ENCODE measurements around the gene IRF2BP1. TPM values are rescaled to one million over a fixed set of nuclear protein-coding genes. Genes with fewer than 3 reads are reported as not detected.

Gene IRF2BP1
- total RNA-seq, 1 experiment from 2014 or later, result 29.7 TPM

DNA sequence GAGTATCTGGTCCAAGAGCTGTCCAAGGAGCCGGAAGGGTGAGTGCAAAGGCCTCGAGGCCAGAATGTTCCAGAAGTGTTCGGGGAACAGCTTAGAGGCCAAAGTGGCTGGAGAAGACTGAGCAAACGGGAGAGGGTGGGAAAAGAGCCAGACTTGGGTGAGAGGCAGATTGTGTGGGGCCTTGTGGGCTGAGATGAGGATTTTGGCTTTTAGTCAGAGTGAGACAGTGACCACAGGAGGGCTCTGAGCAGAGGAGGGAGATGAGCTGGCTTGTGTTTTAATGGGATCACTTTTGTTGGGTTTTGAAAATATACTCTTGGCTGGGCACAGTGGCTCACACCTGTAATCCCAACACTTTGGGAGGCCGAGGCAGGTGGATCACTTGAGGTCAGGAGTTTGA is 23.0 kb upstream of the IRF2BP1 start:
- no peak for TF ChIP-seq EZH2 (IDR thresholded peaks at IDR 0.05; ENCODE audit: borderline replicate concordance, low read depth, low read length, poor library complexity, severe bottlenecking)
- TF ChIP-seq, protein P1, sequence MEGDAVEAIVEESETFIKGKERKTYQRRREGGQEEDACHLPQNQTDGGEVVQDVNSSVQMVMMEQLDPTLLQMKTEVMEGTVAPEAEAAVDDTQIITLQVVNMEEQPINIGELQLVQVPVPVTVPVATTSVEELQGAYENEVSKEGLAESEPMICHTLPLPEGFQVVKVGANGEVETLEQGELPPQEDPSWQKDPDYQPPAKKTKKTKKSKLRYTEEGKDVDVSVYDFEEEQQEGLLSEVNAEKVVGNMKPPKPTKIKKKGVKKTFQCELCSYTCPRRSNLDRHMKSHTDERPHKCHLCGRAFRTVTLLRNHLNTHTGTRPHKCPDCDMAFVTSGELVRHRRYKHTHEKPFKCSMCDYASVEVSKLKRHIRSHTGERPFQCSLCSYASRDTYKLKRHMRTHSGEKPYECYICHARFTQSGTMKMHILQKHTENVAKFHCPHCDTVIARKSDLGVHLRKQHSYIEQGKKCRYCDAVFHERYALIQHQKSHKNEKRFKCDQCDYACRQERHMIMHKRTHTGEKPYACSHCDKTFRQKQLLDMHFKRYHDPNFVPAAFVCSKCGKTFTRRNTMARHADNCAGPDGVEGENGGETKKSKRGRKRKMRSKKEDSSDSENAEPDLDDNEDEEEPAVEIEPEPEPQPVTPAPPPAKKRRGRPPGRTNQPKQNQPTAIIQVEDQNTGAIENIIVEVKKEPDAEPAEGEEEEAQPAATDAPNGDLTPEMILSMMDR (conservative IDR thresholded peaks at IDR 0.05; ENCODE audit: low read depth, low read length), result no peak
- ChIA-PET POLR2A (ENCODE audit: low non-redundant PET) (no interaction called here), CTCF (no interaction called here)
- Histone ChIP-seq H3K9me3 (ENCODE audit: low read depth, low read length, poor library complexity, severe bottlenecking) (no peaks in the 10 kb centered on the region), H3K4me3 (ENCODE audit: low read depth, low read length, poor library complexity, severe bottlenecking) (no peak overlapping the region), H3K4me1 (ENCODE audit: insufficient read depth, low read length, poor library complexity, severe bottlenecking) (no peaks in the 10 kb centered on the region), H3K27me3 (replicated peaks; ENCODE audit: insufficient read depth, low read depth, low read length, poor library complexity) (no peaks in the 10 kb centered on the region), H3K36me3 (ENCODE audit: insufficient read depth, low read length, poor library complexity, severe bottlenecking) (no peaks in the 10 kb centered on the region), H3K27ac (ENCODE audit: low read depth, low read length, poor library complexity, severe bottlenecking) (no peak overlapping the region)
- no peak for DNase-seq (ENCODE audit: low spot score)
- intact Hi-C loops (cut with micrococcal nuclease; ENCODE audit: unreplicated experiment), result no loop called here
- BruUV-seq (replicated peaks), result no TSS peak

DNA sequence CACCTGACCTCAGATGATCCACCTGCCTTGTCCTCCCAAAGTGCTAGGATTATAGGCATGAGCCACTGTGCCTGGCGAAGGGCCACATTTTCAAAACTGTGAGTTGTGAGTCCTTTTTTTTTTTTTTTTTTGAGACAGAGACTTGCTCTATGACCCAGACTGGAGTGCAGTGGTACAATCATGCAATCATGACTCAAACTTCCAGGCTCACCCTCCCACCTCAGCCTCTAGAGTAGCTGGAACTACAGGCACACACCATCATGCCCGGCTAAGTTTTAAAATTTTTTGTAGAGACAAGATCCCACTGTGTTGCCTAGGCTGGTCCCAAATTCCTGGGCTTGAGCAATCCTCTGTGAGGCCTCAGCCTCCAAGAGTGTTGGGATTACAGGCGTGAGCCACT is 20.3 kb upstream of the IRF2BP1 start:
- BruUV-seq (replicated peaks), result no TSS peak
- CTCF ChIA-PET, result no interaction called here

DNA sequence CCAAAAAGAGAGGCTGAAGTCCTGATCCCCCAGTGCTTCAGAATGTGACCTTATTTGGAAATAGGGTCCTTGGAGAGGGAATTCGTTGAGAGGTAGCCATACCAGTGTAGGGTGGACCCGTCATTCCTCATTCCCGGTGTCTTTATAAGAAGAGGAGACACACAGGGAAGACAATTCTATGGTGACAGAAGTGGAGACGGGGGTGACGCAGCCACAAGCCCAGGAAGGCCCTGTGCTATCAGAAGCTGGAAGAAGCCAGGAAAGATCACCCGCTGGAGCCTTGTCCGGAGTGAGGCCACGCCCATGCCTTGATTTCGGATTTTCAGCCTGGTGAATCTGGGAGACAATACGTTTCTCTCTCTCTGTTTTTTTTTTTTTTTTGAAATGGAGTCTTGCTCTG is 19.1 kb upstream of the IRF2BP1 start:
- BruUV-seq (replicated peaks), result no TSS peak
- Histone ChIP-seq H3K4me1 (ENCODE audit: insufficient read depth, low read length, poor library complexity, severe bottlenecking) (peaks cover 3% of the 10 kb centered on the region), H3K27me3 (replicated peaks; ENCODE audit: insufficient read depth, low read depth, low read length, poor library complexity) (no peaks in the 10 kb centered on the region), H3K9me3 (ENCODE audit: low read depth, low read length, poor library complexity, severe bottlenecking) (no peaks in the 10 kb centered on the region), H3K4me3 (ENCODE audit: low read depth, low read length, poor library complexity, severe bottlenecking) (no peak overlapping the region), H3K36me3 (ENCODE audit: insufficient read depth, low read length, poor library complexity, severe bottlenecking) (no peaks in the 10 kb centered on the region), H3K27ac (ENCODE audit: low read depth, low read length, poor library complexity, severe bottlenecking) (no peak overlapping the region)
- POLR2A ChIA-PET (ENCODE audit: low non-redundant PET), result no interaction called here
- CTCF ChIA-PET, result interaction anchor here (0.7 kb wide), 1 partner anchor 420 kb away, joined by 8 read pairs; no protein-coding TSS in a partner anchor
- intact Hi-C loops (cut with micrococcal nuclease; ENCODE audit: unreplicated experiment), result no loop called here
- no peak for TF ChIP-seq EZH2 (IDR thresholded peaks at IDR 0.05; ENCODE audit: borderline replicate concordance, low read depth, low read length, poor library complexity, severe bottlenecking)
- TF ChIP-seq, protein P1 (conservative IDR thresholded peaks at IDR 0.05; ENCODE audit: low read depth, low read length), result no peak
- DNase-seq (ENCODE audit: low spot score), result no peak

More for the DNA sequence above, 20.3 kb upstream of the IRF2BP1 start:
- H3K36me3 ChIP-seq (ENCODE audit: insufficient read depth, low read length, poor library complexity, severe bottlenecking), result no peaks in the 10 kb centered on the region
- TF ChIP-seq EZH2 (IDR thresholded peaks at IDR 0.05; ENCODE audit: borderline replicate concordance, low read depth, low read length, poor library complexity, severe bottlenecking), result no peak
- TF ChIP-seq, protein P1 (conservative IDR thresholded peaks at IDR 0.05; ENCODE audit: low read depth, low read length), result no peak
- H3K4me1 ChIP-seq (ENCODE audit: insufficient read depth, low read length, poor library complexity, severe bottlenecking), result peaks cover 1% of the 10 kb centered on the region
- H3K4me3 ChIP-seq (ENCODE audit: low read depth, low read length, poor library complexity, severe bottlenecking), result no peak overlapping the region
- no peaks in the 10 kb centered on the region for H3K27me3 ChIP-seq (replicated peaks; ENCODE audit: insufficient read depth, low read depth, low read length, poor library complexity)
- no peak for DNase-seq (ENCODE audit: low spot score)
- POLR2A ChIA-PET (ENCODE audit: low non-redundant PET), result no interaction called here
- H3K27ac ChIP-seq (ENCODE audit: low read depth, low read length, poor library complexity, severe bottlenecking), result no peak overlapping the region
- intact Hi-C loops (cut with micrococcal nuclease; ENCODE audit: unreplicated experiment), result no loop called here
- H3K9me3 ChIP-seq (ENCODE audit: low read depth, low read length, poor library complexity, severe bottlenecking), result no peaks in the 10 kb centered on the region
